Measurements from ENCODE around the gene ZDHHC22.

ZDHHC22 gene

GRCh38 chr14:77187649-77188012, 46.0 kb upstream of the ZDHHC22 start:
- H3K9me3 ChIP-seq (ENCODE audit: low read length), result no peaks in the 10 kb centered on the region
- no peak overlapping the region for H3K4me3 ChIP-seq (ENCODE audit: low read depth, low read length, poor library complexity, severe bottlenecking)
- no peak overlapping the region for H3K27ac ChIP-seq (ENCODE audit: low read depth, low read length, poor library complexity, severe bottlenecking)
- TF ChIP-seq EZH2 (IDR thresholded peaks at IDR 0.05; ENCODE audit: borderline replicate concordance, low read length) (no peak), CTCF (IDR thresholded peaks at IDR 0.05; ENCODE audit: low read length) (no peak)
- no peaks in the 10 kb centered on the region for H3F3A ChIP-seq (ENCODE audit: insufficient read depth, low read length)
- no peak overlapping the region for H2AFZ ChIP-seq (ENCODE audit: low read length)
- no peaks in the 10 kb centered on the region for H3K9me2 ChIP-seq (ENCODE audit: low read depth, low read length)
- no peaks in the 10 kb centered on the region for H3K79me2 ChIP-seq (ENCODE audit: insufficient read depth, low read length)
- no peak overlapping the region for H3K9ac ChIP-seq (ENCODE audit: low read length)
- peaks cover 2% of the 10 kb centered on the region; the same call in 1 of the 2 replicates for H4K20me1 ChIP-seq (ENCODE audit: insufficient read depth, low read length)
- H3K4me1 ChIP-seq (ENCODE audit: insufficient read depth, low read length, severe bottlenecking), result peaks cover 4% of the 10 kb centered on the region
- no peaks in the 10 kb centered on the region for H3K27me3 ChIP-seq (ENCODE audit: insufficient read depth, low read length)
- no peaks in the 10 kb centered on the region for H3K36me3 ChIP-seq (ENCODE audit: insufficient read depth, low read length)
- no peak overlapping the region for H3K4me2 ChIP-seq (ENCODE audit: low read length)

- no peaks in the 10 kb centered on the region for H3K36me3 ChIP-seq (ENCODE audit: insufficient read depth, low read length)
- peaks cover 2% of the 10 kb centered on the region; the same call in 1 of the 2 replicates for H4K20me1 ChIP-seq (ENCODE audit: insufficient read depth, low read length)
- peaks cover 9% of the 10 kb centered on the region for H3K4me1 ChIP-seq (ENCODE audit: insufficient read depth, low read length, severe bottlenecking)
- no peaks in the 10 kb centered on the region for H3F3A ChIP-seq (ENCODE audit: insufficient read depth, low read length)
- no peaks in the 10 kb centered on the region for H3K9me2 ChIP-seq (ENCODE audit: low read depth, low read length)
- H3K9ac ChIP-seq (ENCODE audit: low read length), result no peak overlapping the region
- H3K27ac ChIP-seq (ENCODE audit: low read depth, low read length, poor library complexity, severe bottlenecking), result no peak overlapping the region
- no peaks in the 10 kb centered on the region for H3K79me2 ChIP-seq (ENCODE audit: insufficient read depth, low read length)
- no peak for TF ChIP-seq CTCF (IDR thresholded peaks at IDR 0.05; ENCODE audit: low read length)
- TF ChIP-seq EZH2 (IDR thresholded peaks at IDR 0.05; ENCODE audit: borderline replicate concordance, low read length), result no peak
- H2AFZ ChIP-seq (ENCODE audit: low read length), result no peak overlapping the region
- no peaks in the 10 kb centered on the region for H3K9me3 ChIP-seq (ENCODE audit: low read length)
- H3K4me2 ChIP-seq (ENCODE audit: low read length), result no peak overlapping the region
- no peaks in the 10 kb centered on the region for H3K27me3 ChIP-seq (ENCODE audit: insufficient read depth, low read length)
- H3K4me3 ChIP-seq (ENCODE audit: low read depth, low read length, poor library complexity, severe bottlenecking), result no peak overlapping the region
Measured at GRCh38 chr14:77186911-77187648, 45.5 kb upstream of the ZDHHC22 start.

- TF ChIP-seq CTCF (IDR thresholded peaks at IDR 0.05; ENCODE audit: low read length) (no peak), EZH2 (IDR thresholded peaks at IDR 0.05; ENCODE audit: borderline replicate concordance, low read length) (no peak)
- H3K9me2 ChIP-seq (ENCODE audit: low read depth, low read length), result no peaks in the 10 kb centered on the region
- H3K9me3 ChIP-seq (ENCODE audit: low read length), result no peaks in the 10 kb centered on the region
- H3F3A ChIP-seq (ENCODE audit: insufficient read depth, low read length), result no peaks in the 10 kb centered on the region
- H4K20me1 ChIP-seq (ENCODE audit: insufficient read depth, low read length), result no peaks in the 10 kb centered on the region
- no peak overlapping the region for H2AFZ ChIP-seq (ENCODE audit: low read length)
- no peaks in the 10 kb centered on the region for H3K27me3 ChIP-seq (ENCODE audit: insufficient read depth, low read length)
- no peak overlapping the region for H3K4me2 ChIP-seq (ENCODE audit: low read length)
- H3K4me1 ChIP-seq (ENCODE audit: insufficient read depth, low read length, severe bottlenecking), result peaks cover 17% of the 10 kb centered on the region
- no peak overlapping the region for H3K4me3 ChIP-seq (ENCODE audit: low read depth, low read length, poor library complexity, severe bottlenecking)
- no peaks in the 10 kb centered on the region for H3K36me3 ChIP-seq (ENCODE audit: insufficient read depth, low read length)
- no peak overlapping the region for H3K9ac ChIP-seq (ENCODE audit: low read length)
- no peak overlapping the region for H3K27ac ChIP-seq (ENCODE audit: low read depth, low read length, poor library complexity, severe bottlenecking)
- H3K79me2 ChIP-seq (ENCODE audit: insufficient read depth, low read length), result no peaks in the 10 kb centered on the region
Measured at GRCh38 chr14:77185093-77185465, 43.5 kb upstream of the ZDHHC22 start.

Data from OCI-LY1 (cell line).